Caco-2 (cell line): Measurements from ENCODE around the gene AGAP1. TPM values are rescaled to one million over a fixed set of nuclear protein-coding genes. Genes with fewer than 3 reads are reported as not detected.
A peak's percentile ranks its signal among the peaks of the same experiment; 100 is the strongest.

ENCODE experiments used
- BruUV-seq: library from RNA; stranded (reverse); fragments of 400-500 nt; replicated peaks from 2 replicates; lab custom pipeline; 2021; lab: Mats Ljungman, UMichigan
- CTCF ChIA-PET: fragments of 300-600 bp; sonication (Branson Sonifier 250); formaldehyde crosslinking; loops from one replicate; lab custom pipeline; 2022; ENCODE audit warnings: antibody characterized with exemption; lab: Charles Lee
- POLR2A ChIA-PET: fragments of 300-600 bp; sonication (Branson Sonifier 250); formaldehyde crosslinking; loops from one replicate; lab custom pipeline; 2022; ENCODE audit warnings: antibody characterized with exemption; lab: Charles Lee
- DNase-seq, 2 experiments: peaks; one replicate each; pipeline versions ENCODE4 v3.0.0 to v3.0.0-alpha.2; 2020 to 2022
- H3K27me3 ChIP-seq: replicated peaks from 2 replicates; pipeline ENCODE4 v1.6.0; 2011; ENCODE audit warnings: low read length; ENCODE audit not compliant: control insufficient read depth, insufficient read depth
- H3K36me3 ChIP-seq: 2 replicates; pipeline ENCODE4 v1.5.1; 2011; ENCODE audit warnings: low read length; ENCODE audit not compliant: control insufficient read depth, insufficient read depth
- H3K4me1 ChIP-seq: fragments of 250-450 bp; sonication (Bioruptor Pico); 2 replicates; pipeline ENCODE4 v1.5.1; 2020; ENCODE audit warnings: mild to moderate bottlenecking
- H3K4me3 ChIP-seq: 2 replicates; pipeline ENCODE4 v1.5.1; 2011; ENCODE audit warnings: low read depth, mild to moderate bottlenecking, control low read depth, low read length
- H3K9me3 ChIP-seq: fragments of 250-450 bp; sonication (Bioruptor Pico); 2 replicates; pipeline ENCODE4 v1.5.1; 2020; ENCODE audit warnings: mild to moderate bottlenecking, moderate library complexity
- H3K27ac Mint-ChIP-seq: one replicate; pipeline ENCODE4 v1.8.0; 2022; ENCODE audit warnings: mixed read lengths; ENCODE audit not compliant: unreplicated experiment
- H3K27me3 Mint-ChIP-seq: one replicate; pipeline ENCODE4 v1.8.0; 2022; ENCODE audit warnings: mixed read lengths; ENCODE audit not compliant: insufficient read depth, unreplicated experiment
- H3K36me3 Mint-ChIP-seq: one replicate; pipeline ENCODE4 v1.8.0; 2022; ENCODE audit warnings: mild to moderate bottlenecking, mixed read lengths; ENCODE audit not compliant: insufficient read depth, unreplicated experiment
- H3K4me1 Mint-ChIP-seq: one replicate; pipeline ENCODE4 v1.8.0; 2022; ENCODE audit warnings: low read depth, mixed read lengths; ENCODE audit not compliant: unreplicated experiment
- H3K4me3 Mint-ChIP-seq: one replicate; pipeline ENCODE4 v1.8.0; 2022; ENCODE audit warnings: mild to moderate bottlenecking, moderate library complexity, mixed read lengths; ENCODE audit not compliant: unreplicated experiment
- H3K9me3 Mint-ChIP-seq: one replicate; pipeline ENCODE4 v1.8.0; 2022; ENCODE audit warnings: mixed read lengths; ENCODE audit not compliant: unreplicated experiment
- intact Hi-C: fragments of 100-400 bp; cut with micrococcal nuclease; formaldehyde crosslinking; loops from one replicate; pipeline ENCODE4 v1.10.0; 2022; ENCODE audit not compliant: unreplicated experiment
- total RNA-seq: library from RNA; stranded (reverse); gene quantifications from 2 replicates; pipeline ENCODE4 v1.2.3, GENCODE V29; 2022
- TF ChIP-seq, protein P1 (sequence below), 2 experiments: fragments of 200-600 bp in 1 of 2; IDR thresholded peaks; 1 replicate in 1 of 2; 2 replicates in 1 of 2; pipeline versions ENCODE4 v1.5.1 to v1.8.0; 2011 to 2022; ENCODE audit warnings: antibody characterized with exemption in 1 of 2, control low read depth in 1 of 2, inconsistent platforms in 1 of 2, low read depth in 1 of 2, low read length in 1 of 2, mild to moderate bottlenecking in 1 of 2, moderate library complexity in 1 of 2; ENCODE audit not compliant: insufficient read depth in 1 of 2, severe bottlenecking in 1 of 2, unreplicated experiment in 1 of 2

Gene AGAP1
- total RNA-seq, 1 experiment from 2014 or later = 41.7 TPM

DNA sequence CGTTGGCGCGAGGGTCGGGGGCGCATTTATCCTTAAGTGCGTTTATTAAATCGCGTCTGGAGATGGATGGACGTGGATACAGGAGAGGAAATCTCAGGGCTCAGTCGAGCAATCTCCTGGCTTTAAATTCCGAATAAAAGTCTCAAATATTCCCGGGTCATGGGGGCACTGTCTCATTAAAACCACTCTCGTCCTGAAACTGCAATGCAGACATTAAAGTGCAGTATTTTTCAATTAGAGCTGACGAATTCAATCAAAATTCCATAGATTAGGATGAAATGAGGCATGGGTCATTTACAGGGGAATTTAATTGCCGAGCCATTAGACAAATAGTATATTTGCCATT is 685.0 kb downstream of the AGAP1 start:
- POLR2A ChIA-PET = no interaction called here
- H3K27me3 Mint-ChIP-seq = no peaks in the 10 kb centered on the region

DNA sequence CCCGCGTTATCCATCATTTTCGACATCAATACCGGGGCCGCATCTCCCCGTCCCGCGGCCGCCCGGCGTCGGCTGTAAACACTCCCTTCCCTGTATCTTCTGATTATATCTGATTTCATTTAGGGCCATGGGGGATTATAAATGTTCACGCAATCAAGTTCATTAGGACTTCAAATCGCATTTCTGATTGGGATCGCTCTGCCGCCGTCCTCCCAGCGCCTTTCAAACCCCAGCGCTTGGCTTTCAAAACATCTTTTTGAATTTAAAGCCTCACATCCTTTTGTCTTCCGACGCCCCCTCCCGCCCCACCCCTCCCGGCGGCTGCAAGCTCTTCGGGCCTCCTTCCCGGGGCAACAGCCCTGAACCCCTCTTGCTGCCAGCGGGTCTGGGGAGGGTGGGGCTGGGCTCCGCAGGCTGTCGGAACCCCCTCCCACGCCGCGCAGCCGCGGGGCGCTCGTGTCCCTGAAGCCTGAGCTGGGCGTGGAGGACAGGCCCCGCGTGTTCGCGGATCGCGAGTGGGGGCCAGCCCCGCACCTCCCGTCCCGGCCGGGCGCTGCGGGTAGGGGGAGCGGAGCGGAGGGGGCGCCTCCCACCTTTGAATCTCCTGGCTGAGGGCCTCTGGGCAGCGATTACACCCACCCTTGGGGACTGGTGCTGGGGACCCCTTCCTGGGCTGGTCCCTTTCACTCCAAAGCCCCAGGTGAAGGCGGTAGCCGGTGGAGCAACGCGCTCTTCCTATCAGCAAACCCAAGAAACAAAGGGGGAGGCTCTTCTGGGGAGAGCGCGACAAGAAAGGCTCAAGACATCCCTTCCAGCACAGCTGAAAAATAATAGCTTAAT is 685.6 kb downstream of the AGAP1 start:
- POLR2A ChIA-PET = no interaction called here

More for the DNA sequence above, 685.0 kb downstream of the AGAP1 start:
- peak overlapping the region; percentile 52 for H3K4me3 ChIP-seq
- no TSS peak for BruUV-seq
- 0 out of 2 replicates have a peak, but pooled peaks cover 3% of the 10 kb centered on the region for H3K4me1 ChIP-seq
- Mint-ChIP-seq H3K27ac (no peak overlapping the region), H3K4me1 (no peaks in the 10 kb centered on the region), H3K36me3 (peaks cover 7% of the 10 kb centered on the region), H3K9me3 (no peaks in the 10 kb centered on the region), H3K4me3 (peak overlapping the region; percentile 74)
- no peaks in the 10 kb centered on the region for H3K27me3 ChIP-seq
- TF ChIP-seq, protein P1, sequence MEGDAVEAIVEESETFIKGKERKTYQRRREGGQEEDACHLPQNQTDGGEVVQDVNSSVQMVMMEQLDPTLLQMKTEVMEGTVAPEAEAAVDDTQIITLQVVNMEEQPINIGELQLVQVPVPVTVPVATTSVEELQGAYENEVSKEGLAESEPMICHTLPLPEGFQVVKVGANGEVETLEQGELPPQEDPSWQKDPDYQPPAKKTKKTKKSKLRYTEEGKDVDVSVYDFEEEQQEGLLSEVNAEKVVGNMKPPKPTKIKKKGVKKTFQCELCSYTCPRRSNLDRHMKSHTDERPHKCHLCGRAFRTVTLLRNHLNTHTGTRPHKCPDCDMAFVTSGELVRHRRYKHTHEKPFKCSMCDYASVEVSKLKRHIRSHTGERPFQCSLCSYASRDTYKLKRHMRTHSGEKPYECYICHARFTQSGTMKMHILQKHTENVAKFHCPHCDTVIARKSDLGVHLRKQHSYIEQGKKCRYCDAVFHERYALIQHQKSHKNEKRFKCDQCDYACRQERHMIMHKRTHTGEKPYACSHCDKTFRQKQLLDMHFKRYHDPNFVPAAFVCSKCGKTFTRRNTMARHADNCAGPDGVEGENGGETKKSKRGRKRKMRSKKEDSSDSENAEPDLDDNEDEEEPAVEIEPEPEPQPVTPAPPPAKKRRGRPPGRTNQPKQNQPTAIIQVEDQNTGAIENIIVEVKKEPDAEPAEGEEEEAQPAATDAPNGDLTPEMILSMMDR (IDR thresholded peaks at IDR 0.05; ENCODE audit: insufficient read depth in 1 of 2, low read depth in 1 of 2, low read length in 1 of 2, severe bottlenecking in 1 of 2, unreplicated experiment in 1 of 2) = no peak
- CTCF ChIA-PET = interaction anchor here (1.1 kb wide), 1 partner anchor 111 kb away, joined by 3 read pairs; no protein-coding TSS in a partner anchor
- intact Hi-C loops = loop anchor here (1.0 kb wide), 1 partner anchor 413 kb away; no protein-coding TSS in a partner anchor
- H3K9me3 ChIP-seq = no peaks in the 10 kb centered on the region
- DNase-seq = no peak
- H3K36me3 ChIP-seq = no peaks in the 10 kb centered on the region

More for the DNA sequence above, 685.6 kb downstream of the AGAP1 start:
- 0 out of 2 replicates have a peak, but pooled peaks cover 3% of the 10 kb centered on the region for H3K4me1 ChIP-seq
- TF ChIP-seq, protein P1 (IDR thresholded peaks at IDR 0.05; ENCODE audit: insufficient read depth in 1 of 2, low read depth in 1 of 2, low read length in 1 of 2, severe bottlenecking in 1 of 2, unreplicated experiment in 1 of 2) = no peak
- no peaks in the 10 kb centered on the region for H3K36me3 ChIP-seq
- Mint-ChIP-seq H3K9me3 (no peaks in the 10 kb centered on the region), H3K4me1 (no peaks in the 10 kb centered on the region), H3K27me3 (no peaks in the 10 kb centered on the region), H3K36me3 (peaks cover 7% of the 10 kb centered on the region), H3K4me3 (peak overlapping the region; percentile 74), H3K27ac (no peak overlapping the region)
- intact Hi-C loops = loop anchor here (5.0 kb wide), 1 partner anchor 387 kb away; no protein-coding TSS in a partner anchor
- H3K27me3 ChIP-seq = no peaks in the 10 kb centered on the region
- CTCF ChIA-PET = interaction anchor here (1.5 to 2.5 kb wide), 2 partner anchors 400 to 433 kb away, joined by 3 to 16 read pairs; no protein-coding TSS in a partner anchor
- H3K9me3 ChIP-seq = no peaks in the 10 kb centered on the region
- no TSS peak for BruUV-seq
- no peak for DNase-seq
- no peak overlapping the region; the same call in 1 of the 2 replicates for H3K4me3 ChIP-seq
